Amniotic stem cell (primary cell): ENCODE data around the gene ARHGAP32.
"Not testable (repeated sequence)": the region's sequence is repeated elsewhere in the genome, so short reads cannot be mapped to it uniquely, and the experiment has no call there.

Source experiments
- DNase-seq: peaks from one replicate; lab custom pipeline; 2025; lab: John Stamatoyannopoulos, UW

Gene ARHGAP32

DNA sequence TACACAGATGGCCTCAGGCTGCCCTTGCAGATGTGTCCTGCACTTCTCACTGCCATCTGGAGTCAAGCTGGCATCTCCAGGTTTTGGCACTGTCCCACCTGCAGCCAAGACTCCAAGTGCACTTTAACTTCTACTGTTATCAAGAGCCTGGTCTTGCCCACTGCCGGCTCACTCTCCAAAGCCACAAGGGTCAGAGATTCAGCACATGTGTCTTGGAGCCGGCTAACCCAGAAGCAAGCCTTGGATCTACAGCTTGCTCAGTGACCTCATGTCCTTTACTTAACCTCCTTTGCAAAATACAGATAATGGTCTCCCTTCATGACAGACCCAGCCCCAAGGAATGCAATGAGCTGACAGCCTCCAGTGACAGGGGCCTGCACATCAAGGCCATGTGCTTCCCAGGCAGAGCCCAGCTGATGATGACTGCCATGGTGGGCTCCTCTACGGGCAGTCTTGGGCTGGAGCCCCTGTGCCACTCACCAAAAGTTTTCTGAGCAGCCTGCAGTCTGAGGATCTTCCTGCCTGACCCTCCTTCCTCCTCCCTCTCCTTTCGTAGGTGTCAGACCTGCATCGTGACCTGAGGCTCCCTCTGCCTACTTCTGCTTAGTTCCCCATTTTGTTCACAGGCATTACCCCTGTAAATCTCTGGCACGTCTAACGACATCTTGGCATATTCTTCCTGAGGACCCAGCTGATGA, 258.5 kb downstream of the ARHGAP32 start:
- DNase-seq = no peak

GRCh38 chr11:128931668-128932067, 260.5 kb downstream of the ARHGAP32 start:
- no peak for DNase-seq

DNA sequence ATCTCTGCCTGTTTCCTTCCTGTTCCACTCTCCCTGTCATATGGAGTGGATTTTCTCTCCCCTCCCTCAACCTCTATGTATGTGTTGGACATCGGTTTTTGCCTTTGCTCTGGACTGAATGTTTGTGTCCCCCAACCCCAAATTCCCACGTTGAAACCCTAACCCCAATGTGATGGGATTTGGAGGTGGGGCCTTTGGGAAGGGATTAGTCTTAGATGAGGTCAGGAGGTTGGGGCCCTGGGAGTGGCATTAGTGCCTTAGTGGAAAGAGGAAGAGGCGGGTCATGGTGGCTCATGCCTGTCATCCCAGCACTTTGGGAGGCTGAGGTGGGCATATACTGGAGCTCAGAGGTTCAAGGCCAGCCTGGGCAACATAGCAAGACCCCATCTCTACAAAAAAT, 261.1 kb downstream of the ARHGAP32 start:
- no peak for DNase-seq

DNA sequence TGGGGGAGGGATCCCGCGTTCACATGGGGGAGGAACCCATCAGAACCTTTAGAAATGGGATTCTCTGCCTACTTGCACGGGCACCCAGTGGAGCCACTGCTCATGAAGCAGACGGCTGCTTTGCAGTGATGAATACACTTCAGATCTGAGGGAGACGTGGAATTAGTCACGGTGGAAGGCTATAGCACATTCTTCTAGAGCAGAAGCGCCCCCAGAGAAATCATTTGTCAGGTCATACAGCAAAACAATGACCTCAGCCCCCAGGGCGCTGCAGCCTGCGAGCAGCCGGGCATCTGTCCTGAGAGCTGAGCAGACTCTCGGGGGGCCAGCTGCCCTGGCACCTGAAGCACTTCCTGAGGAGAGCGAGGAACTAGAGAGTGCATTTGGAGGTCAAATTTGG, 262.1 kb downstream of the ARHGAP32 start:
- no peak for DNase-seq

DNA sequence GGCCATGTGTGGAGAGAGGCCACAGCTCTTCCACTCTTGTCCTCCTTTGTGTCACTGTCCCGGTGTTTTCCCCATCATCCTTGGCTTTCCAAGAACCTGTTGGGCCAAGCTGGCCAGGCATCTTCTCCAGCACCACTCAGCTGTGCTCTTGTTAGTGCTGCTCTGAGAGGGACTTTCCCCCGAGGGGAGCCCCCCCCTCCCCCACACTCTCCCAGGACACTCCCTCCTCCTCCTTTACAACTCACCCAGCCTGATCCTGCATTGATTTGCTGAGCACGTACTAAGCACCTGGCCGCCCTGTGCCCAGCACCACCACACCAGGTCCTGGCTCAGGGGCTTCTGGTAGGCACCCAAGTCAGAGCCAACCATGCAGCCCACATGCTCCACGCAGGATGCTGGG, 262.7 kb downstream of the ARHGAP32 start:
- DNase-seq = no peak

DNA sequence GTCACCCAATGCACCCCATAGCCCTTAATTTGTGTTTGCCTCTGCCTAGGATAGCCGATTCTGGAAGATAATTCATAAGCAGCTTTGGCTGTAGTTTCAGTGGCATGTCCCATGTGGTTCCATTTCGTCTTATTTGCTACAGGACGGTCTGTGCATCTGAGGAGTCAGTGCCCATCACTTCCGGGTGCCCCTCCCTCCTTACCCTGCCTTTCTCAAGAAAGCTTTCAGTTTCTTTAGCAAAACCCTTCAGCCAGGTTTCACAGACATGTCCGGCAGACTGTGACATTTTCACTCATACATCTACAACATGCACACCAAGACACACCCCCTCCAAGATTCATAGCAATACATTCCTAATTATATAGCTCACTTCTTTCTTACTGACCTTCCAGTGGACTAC, 263.7 kb downstream of the ARHGAP32 start:
- no peak for DNase-seq

- DNase-seq = no peak
These were observed 264.3 kb downstream of the ARHGAP32 start for GRCh38 chr11:128927683-128928336.

GRCh38 chr11:128927108-128927461, 265.0 kb downstream of the ARHGAP32 start:
- no peak for DNase-seq

DNA sequence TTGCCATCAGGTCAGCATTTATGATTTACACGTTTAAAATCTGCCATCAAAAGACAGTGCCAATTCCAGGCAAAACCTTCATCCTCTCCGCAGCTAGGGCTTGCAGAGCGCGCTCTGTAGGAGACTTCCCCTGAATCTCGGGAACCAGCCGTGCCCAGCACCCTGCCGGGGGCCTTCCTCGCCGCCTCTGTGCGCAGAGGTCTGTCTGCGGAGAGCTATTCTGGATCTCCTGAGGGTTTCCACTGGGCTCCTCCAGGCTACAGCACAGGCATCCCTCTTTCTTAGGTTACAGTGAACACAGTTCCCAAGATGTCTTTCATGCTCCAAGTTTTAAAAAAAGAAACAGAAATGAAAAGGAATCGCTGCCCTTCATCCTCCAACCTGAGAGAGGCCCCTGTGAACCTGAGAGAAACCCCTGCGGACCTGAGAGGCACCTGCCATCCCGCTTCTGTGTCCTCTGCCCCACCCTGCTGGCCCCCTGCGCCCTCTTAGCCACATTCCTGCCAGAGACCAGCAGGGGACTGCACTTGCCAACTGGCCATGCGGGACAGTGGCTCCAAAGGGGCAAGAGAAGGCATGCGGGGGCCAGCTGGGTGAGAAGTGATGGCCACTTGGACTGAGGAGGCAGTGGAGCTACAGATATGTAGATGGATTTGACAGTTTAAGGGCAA, 265.6 kb downstream of the ARHGAP32 start:
- no peak for DNase-seq

DNA sequence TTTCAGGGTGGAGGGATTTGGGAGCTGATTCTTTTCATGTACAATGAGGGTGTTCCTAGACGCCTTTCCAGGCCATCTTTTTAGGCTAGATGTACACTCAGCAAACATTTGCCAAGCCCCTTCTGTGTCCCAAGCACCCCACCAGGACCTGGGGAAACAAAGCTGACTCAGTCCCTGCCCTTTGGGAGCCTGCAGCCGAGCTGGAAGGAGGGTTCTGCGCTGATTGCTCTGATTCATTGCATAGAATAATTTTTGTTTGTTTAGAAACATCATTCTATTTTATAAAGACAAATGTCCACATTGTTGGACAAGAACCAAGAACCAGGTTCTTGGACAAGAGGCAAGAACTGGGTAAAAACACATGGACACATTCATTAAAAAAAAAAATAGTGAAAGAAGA, 266.1 kb downstream of the ARHGAP32 start:
- DNase-seq = no peak

DNA sequence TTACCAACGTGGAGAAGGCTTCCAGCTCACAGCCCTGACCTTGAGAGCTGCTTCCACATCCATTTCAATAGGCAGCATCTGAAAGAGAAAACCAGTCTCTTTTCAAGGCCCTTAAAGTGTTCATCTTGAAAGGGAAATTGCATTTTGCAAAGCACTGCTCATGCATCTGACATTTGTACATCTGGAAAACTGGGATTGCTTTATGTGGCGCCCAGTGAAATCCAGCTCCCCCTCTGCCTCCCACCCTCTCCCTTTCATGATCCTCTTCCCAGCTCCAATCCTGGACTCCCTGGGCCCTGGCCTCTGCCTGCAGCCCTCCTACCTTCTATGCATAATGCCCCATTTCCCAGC, 266.9 kb downstream of the ARHGAP32 start:
- no peak for DNase-seq

DNA sequence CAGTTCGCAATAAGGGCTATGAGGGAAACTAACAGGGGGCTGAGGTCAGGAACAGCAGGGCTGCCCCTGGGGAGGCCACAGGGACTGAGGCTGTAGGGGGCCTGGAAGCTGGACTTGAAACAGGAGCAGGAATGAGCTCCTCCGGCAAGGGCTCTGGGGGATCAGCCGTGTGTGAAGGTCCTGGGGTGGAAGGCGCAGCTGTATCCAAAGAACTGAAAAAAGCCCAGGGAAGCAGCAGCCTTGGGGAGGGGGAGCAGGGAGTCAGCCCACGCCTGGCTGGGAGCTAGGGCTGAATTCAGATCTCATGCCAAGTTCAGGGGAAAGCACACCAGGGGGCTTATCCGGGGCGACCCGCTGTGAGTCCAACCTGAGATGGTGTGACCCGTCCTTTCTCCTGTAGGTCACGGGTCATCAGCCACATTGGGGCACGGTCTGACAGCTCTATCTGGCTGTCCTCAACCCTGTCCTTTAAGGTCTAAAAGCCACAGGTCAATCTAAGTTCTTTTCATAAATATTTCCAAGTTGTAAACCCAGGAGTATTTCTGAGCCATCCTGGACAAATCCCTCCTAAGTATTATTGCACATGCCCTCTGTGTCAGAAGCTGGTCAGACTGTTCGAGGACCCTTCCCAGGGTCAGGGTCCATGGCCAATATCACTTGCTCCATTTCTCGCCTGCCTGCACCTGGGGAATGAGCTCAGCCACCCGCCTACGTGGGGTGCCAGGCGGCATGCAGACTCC, 267.4 kb downstream of the ARHGAP32 start:
- no peak for DNase-seq

DNA sequence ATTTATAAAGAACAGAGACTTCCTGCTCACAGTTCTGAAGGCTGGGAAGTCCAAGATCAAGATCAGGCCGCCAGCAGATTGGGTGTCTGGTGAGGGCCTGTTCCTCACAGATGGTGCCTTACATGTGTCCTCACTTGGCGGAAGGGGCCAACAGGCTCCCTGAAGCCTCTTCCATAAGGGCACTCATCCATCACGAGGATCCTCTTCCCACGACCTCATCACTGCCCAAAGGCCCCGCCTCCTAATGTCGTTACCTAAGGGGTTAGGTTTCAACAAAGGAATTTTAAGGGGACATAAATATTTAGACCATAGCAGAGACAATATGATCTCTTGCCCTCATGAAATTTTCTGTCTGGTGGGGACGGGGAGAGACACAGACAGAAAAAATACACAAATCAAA, 268.0 kb downstream of the ARHGAP32 start:
- DNase-seq = no peak

GRCh38 chr11:128921793-128922192, 270.3 kb downstream of the ARHGAP32 start:
- DNase-seq = no peak

- no peak for DNase-seq
These were observed 271.5 kb downstream of the ARHGAP32 start for GRCh38 chr11:128920666-128921065.

GRCh38 chr11:128919635-128920034, 272.5 kb downstream of the ARHGAP32 start:
- not testable (repeated sequence) for DNase-seq

GRCh38 chr11:128919216-128919615, 272.9 kb downstream of the ARHGAP32 start:
- DNase-seq = no peak

GRCh38 chr11:128917144-128917724, 274.9 kb downstream of the ARHGAP32 start:
- no peak for DNase-seq

- no peak for DNase-seq
These were observed 275.4 kb downstream of the ARHGAP32 start for GRCh38 chr11:128916681-128917080.

DNA sequence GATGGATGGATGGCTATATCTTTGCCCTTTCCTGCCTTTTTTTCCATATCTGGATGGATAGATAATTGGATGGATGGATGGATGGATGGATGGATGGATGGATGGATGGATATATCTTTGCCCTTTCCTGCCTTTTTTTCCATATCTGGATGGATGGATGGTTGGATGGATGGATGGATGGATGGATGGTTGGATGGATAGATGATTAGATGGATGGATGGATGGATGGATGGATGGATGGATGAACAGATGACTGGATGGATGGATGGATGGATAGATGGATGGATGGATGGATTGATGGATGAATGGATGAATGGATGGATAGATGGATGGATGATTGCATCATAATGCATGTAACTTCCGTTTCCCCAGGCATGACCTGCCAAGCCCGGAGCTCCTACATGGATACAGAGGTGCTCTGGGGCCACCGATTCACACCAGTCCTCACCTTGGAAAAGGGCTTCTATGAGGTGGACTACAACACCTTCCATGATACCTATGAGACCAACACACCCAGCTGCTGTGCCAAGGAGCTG, 276.0 kb downstream of the ARHGAP32 start:
- no peak for DNase-seq

GRCh38 chr11:128915149-128915521, 277.0 kb downstream of the ARHGAP32 start:
- DNase-seq = no peak
